Activated naive CD8-positive, alpha-beta T cell (primary cell): ENCODE results near the gene SLC4A3.
A peak's percentile ranks its signal among the peaks of the same experiment; 100 is the strongest.
"Not testable (repeated sequence)": the region's sequence is repeated elsewhere in the genome, so short reads cannot be mapped to it uniquely, and the experiment has no call there.

ENCODE experiments used
- H3K27ac Mint-ChIP-seq: one replicate; pipeline ENCODE4 v1.8.0; 2021; ENCODE audit warnings: mixed read lengths
- H3K27me3 Mint-ChIP-seq: one replicate; pipeline ENCODE4 v1.8.0; 2021; ENCODE audit warnings: mixed read lengths
- H3K36me3 Mint-ChIP-seq: one replicate; pipeline ENCODE4 v1.8.0; 2021; ENCODE audit warnings: mixed read lengths
- H3K4me1 Mint-ChIP-seq: one replicate; pipeline ENCODE4 v1.8.0; 2021; ENCODE audit warnings: low read depth, mixed read lengths
- H3K4me3 Mint-ChIP-seq: one replicate; pipeline ENCODE4 v1.8.0; 2021; ENCODE audit warnings: mild to moderate bottlenecking, mixed read lengths
- H3K9me3 Mint-ChIP-seq: one replicate; pipeline ENCODE4 v1.8.0; 2021; ENCODE audit warnings: low read depth, mixed read lengths

The SLC4A3 gene

DNA sequence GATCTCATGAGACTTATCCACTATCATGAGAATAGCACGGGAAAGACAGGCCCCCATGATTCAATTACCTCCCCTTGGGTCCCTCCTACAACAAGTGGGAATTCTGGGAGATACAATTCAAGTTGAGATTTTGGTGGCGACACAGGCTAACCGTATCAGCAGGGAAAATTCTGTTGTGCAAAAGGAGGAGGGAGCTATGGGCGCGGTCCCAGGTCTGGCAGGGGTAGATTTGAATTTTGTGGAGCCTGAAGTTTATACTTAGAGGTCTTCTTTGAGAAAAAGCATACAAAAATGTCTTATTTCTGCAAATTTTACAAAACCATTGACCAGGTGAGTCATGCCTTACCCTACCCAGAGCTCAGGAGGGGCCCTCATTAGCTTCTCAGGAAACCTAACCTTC is 36.6 kb downstream of the SLC4A3 start:
- H3K4me1 Mint-ChIP-seq = no peaks in the 10 kb centered on the region
- no peak overlapping the region for H3K27ac Mint-ChIP-seq
- H3K4me3 Mint-ChIP-seq = no peak overlapping the region
- no peaks in the 10 kb centered on the region for H3K36me3 Mint-ChIP-seq
- H3K27me3 Mint-ChIP-seq = peaks cover 9% of the 10 kb centered on the region
- peaks cover 5% of the 10 kb centered on the region for H3K9me3 Mint-ChIP-seq

DNA sequence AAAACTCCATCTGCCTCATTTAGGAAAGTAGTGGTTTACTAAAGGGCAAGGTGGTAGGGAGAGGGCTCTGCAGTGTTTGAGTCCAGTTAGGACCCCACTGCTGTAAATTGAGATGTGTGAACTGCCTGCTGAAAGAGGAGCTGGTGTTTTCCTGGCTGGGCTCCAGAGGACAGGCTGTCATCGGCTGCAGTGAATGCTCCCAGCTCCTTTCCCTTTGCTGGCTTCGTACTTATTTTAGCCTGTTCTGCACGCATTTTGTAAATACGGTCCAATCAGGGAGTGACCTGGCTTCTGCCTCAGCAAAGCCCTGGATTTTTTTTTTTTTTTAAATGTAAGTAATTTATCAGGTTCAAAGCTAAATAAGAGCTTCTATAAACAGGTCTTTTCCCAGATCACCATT is 37.5 kb downstream of the SLC4A3 start:
- H3K9me3 Mint-ChIP-seq = peaks cover 5% of the 10 kb centered on the region
- H3K27ac Mint-ChIP-seq = no peak overlapping the region
- H3K27me3 Mint-ChIP-seq = peaks cover 9% of the 10 kb centered on the region
- H3K4me1 Mint-ChIP-seq = no peaks in the 10 kb centered on the region
- no peak overlapping the region for H3K4me3 Mint-ChIP-seq
- H3K36me3 Mint-ChIP-seq = no peaks in the 10 kb centered on the region

- Mint-ChIP-seq H3K4me1 (no peaks in the 10 kb centered on the region), H3K36me3 (no peaks in the 10 kb centered on the region), H3K27me3 (peaks cover 9% of the 10 kb centered on the region), H3K4me3 (no peak overlapping the region), H3K9me3 (peaks cover 5% of the 10 kb centered on the region), H3K27ac (no peak overlapping the region)
These were observed 38.5 kb downstream of the SLC4A3 start for GRCh38 chr2:219665926-219666325.

DNA sequence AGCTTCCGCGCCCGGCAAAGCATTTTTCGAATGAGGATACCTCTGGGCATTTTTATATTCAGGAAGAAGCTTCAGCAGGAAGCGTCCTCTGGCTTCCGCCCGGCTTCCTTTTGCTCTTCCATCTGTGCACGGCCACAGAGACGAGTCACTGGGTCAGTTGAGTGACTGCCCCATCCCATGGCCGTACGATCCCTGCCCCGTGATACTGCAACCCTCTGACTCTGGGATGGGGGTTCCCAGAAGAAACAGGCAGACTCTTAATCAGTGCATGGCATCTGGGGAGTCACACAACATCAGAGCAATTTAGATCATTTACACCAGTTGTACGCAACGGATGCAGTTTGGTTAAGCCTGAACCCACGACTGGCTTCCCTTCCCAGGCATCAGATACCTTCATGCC is 40.9 kb downstream of the SLC4A3 start:
- Mint-ChIP-seq H3K36me3 (no peaks in the 10 kb centered on the region), H3K4me1 (no peaks in the 10 kb centered on the region), H3K4me3 (no peak overlapping the region), H3K27ac (no peak overlapping the region), H3K27me3 (peaks cover 5% of the 10 kb centered on the region), H3K9me3 (no peaks in the 10 kb centered on the region)

GRCh38 chr2:219670386-219670785 is 43.0 kb downstream of the SLC4A3 start:
- Mint-ChIP-seq H3K4me3 (no peak overlapping the region), H3K4me1 (no peaks in the 10 kb centered on the region), H3K27ac (no peak overlapping the region), H3K27me3 (peaks cover 4% of the 10 kb centered on the region), H3K36me3 (no peaks in the 10 kb centered on the region), H3K9me3 (no peaks in the 10 kb centered on the region)

DNA sequence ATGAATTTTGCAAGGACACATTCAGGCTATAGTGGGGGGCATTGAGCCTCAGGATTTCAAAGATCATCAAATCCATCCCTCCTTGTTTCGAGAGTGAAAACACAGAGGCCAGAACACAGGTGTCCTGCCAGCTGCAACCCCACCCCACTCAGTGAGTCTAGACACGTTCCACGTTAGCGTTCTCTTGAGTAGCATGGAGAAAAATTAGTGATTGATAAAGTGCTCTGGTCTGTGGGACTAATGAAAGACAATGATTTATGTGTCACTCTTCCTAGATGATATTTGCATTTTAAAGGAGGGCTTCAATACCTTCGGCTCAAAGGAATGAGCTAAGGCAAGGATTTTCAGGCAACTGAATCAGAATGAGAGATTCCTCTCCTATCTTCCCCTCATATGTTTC is 43.8 kb downstream of the SLC4A3 start:
- no peak overlapping the region for H3K27ac Mint-ChIP-seq
- H3K4me1 Mint-ChIP-seq = no peaks in the 10 kb centered on the region
- H3K27me3 Mint-ChIP-seq = peaks cover 4% of the 10 kb centered on the region

GRCh38 chr2:219672406-219672805 is 45.0 kb downstream of the SLC4A3 start:
- Mint-ChIP-seq H3K27me3 (peaks cover 8% of the 10 kb centered on the region), H3K4me1 (no peaks in the 10 kb centered on the region), H3K27ac (no peak overlapping the region), H3K36me3 (no peaks in the 10 kb centered on the region), H3K4me3 (no peak overlapping the region), H3K9me3 (no peaks in the 10 kb centered on the region)

More for the DNA sequence above, 43.8 kb downstream of the SLC4A3 start:
- no peaks in the 10 kb centered on the region for H3K36me3 Mint-ChIP-seq
- H3K9me3 Mint-ChIP-seq = no peaks in the 10 kb centered on the region
- no peak overlapping the region for H3K4me3 Mint-ChIP-seq

- H3K27ac Mint-ChIP-seq = no peak overlapping the region
- H3K4me3 Mint-ChIP-seq = no peak overlapping the region
- no peaks in the 10 kb centered on the region for H3K9me3 Mint-ChIP-seq
- no peaks in the 10 kb centered on the region for H3K4me1 Mint-ChIP-seq
- peaks cover 8% of the 10 kb centered on the region for H3K27me3 Mint-ChIP-seq
- H3K36me3 Mint-ChIP-seq = no peaks in the 10 kb centered on the region
These were observed 47.8 kb downstream of the SLC4A3 start for GRCh38 chr2:219675221-219675620.

DNA sequence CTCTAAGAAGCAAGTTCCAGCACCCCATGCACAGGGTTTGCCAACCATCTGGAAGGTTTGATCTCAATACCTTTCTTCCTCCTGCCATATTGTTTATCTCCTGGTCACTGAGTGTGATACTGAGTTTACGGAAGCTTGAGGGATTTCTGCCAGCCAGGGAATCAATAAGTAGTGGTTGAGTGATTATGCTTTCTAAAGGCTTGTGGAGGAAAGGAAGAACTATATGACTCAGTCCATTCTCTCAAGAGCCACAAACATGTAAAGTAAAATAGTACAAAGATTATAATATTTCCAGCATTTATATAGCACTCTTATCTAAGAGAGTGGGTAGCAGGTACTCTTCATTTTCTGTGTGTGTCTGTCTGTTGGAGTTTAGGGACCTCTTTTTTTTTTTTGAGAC is 49.2 kb downstream of the SLC4A3 start:
- H3K9me3 Mint-ChIP-seq = no peaks in the 10 kb centered on the region
- peaks cover 8% of the 10 kb centered on the region for H3K27me3 Mint-ChIP-seq
- no peaks in the 10 kb centered on the region for H3K36me3 Mint-ChIP-seq
- no peaks in the 10 kb centered on the region for H3K4me1 Mint-ChIP-seq
- no peak overlapping the region for H3K4me3 Mint-ChIP-seq
- no peak overlapping the region for H3K27ac Mint-ChIP-seq

DNA sequence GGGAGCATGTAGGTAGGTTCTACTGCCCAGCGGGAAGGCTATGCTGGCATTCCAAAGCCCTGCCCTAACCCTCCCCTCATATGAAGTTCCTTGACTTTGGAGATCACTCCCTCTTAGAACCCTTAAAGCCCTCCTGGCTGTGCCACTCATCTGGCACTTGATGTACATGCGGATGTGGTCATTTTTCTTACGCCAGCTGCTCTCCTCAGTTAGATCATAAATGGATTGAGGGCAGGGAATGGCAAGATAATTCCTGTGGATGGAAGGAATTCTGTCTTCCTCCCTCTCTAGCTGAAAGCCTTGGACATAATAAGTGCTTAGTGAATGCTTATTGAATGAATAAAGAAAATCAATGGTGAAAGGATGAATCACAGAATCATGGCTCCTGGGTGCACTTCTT is 51.6 kb downstream of the SLC4A3 start:
- Mint-ChIP-seq H3K4me1 (no peaks in the 10 kb centered on the region), H3K27me3 (peaks cover 4% of the 10 kb centered on the region), H3K36me3 (no peaks in the 10 kb centered on the region)

DNA sequence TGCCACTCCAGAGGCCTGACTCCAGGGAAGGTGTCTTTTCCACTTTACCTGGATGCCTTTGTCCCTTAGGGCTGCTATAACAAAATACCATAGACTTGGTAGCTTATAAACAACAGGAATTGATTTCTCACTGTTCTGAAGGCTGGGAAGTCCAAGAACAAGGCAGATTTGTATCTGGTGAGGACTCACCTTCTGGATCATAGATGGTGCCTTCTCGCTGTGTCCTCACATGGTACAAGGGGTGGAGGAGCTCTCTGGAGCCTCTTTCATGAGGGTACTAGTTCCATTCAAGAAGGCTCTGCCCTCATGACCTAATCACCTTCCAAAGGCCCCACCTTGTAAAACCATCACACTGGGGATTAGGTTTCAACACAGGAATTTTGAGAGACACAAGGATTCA is 52.1 kb downstream of the SLC4A3 start:
- Mint-ChIP-seq H3K9me3 (no peaks in the 10 kb centered on the region), H3K27me3 (peaks cover 4% of the 10 kb centered on the region), H3K4me1 (no peaks in the 10 kb centered on the region), H3K4me3 (no peak overlapping the region), H3K36me3 (no peaks in the 10 kb centered on the region), H3K27ac (no peak overlapping the region)

More for the DNA sequence above, 51.6 kb downstream of the SLC4A3 start:
- no peak overlapping the region for H3K4me3 Mint-ChIP-seq
- H3K27ac Mint-ChIP-seq = no peak overlapping the region
- no peaks in the 10 kb centered on the region for H3K9me3 Mint-ChIP-seq

GRCh38 chr2:219680958-219681693 is 53.7 kb downstream of the SLC4A3 start:
- Mint-ChIP-seq H3K9me3 (no peaks in the 10 kb centered on the region), H3K4me1 (peaks cover 6% of the 10 kb centered on the region), H3K36me3 (no peaks in the 10 kb centered on the region), H3K4me3 (no peak overlapping the region), H3K27ac (no peak overlapping the region), H3K27me3 (peaks cover 4% of the 10 kb centered on the region)

DNA sequence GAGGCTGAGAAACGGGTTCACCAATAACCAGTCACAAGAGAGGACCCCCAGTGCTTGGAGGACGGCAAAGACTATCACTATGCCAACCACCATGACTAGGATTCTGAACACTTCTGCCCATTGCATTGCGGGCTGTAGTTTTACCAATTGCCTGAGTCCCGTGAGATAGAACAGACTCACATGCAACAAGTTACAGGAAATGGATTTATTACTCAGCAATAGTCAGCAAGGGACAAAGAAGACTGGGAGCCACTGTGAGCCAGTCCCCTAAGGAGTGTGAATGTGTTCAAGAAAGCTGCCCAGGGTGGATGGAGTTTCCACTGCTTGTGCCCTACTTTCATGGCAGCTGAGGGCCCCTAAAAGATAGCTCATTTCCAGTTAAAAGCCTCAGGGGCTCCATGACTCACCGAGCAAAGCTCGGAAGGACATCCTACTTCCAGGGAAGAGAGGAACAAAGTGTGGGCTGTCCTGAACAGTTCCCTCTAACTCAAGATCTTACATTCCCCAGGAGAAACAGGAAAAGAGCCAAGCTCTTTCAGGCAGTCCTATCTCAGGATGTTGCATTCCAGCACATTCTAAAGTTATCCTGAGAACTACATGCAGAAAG is 54.4 kb downstream of the SLC4A3 start:
- H3K4me3 Mint-ChIP-seq = no peak overlapping the region
- no peaks in the 10 kb centered on the region for H3K36me3 Mint-ChIP-seq
- H3K27ac Mint-ChIP-seq = no peak overlapping the region
- H3K27me3 Mint-ChIP-seq = no peaks in the 10 kb centered on the region
- H3K9me3 Mint-ChIP-seq = no peaks in the 10 kb centered on the region
- H3K4me1 Mint-ChIP-seq = peaks cover 6% of the 10 kb centered on the region

DNA sequence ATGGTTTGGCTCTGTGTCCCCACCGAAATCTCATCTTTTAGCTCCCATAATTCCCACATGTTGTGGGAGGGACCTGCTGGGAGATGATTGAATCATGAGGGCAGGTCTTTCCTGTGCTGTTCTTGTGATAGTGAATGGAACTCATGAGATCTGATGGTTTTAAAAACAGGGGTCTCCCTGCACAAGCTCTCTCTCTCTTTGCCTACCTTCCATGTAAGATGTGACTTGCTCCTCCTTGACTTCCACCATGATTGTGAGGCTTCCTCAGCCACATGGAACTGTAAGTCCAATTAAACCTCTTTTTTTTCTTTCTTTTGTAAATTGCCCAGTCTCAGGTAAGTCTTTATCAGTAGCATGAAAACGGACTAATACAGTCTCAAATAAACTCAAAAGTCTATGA is 56.0 kb downstream of the SLC4A3 start:
- H3K27me3 Mint-ChIP-seq, H3K4me3 Mint-ChIP-seq, H3K27ac Mint-ChIP-seq, H3K36me3 Mint-ChIP-seq, H3K9me3 Mint-ChIP-seq, H3K4me1 Mint-ChIP-seq: not testable (repeated sequence)

DNA sequence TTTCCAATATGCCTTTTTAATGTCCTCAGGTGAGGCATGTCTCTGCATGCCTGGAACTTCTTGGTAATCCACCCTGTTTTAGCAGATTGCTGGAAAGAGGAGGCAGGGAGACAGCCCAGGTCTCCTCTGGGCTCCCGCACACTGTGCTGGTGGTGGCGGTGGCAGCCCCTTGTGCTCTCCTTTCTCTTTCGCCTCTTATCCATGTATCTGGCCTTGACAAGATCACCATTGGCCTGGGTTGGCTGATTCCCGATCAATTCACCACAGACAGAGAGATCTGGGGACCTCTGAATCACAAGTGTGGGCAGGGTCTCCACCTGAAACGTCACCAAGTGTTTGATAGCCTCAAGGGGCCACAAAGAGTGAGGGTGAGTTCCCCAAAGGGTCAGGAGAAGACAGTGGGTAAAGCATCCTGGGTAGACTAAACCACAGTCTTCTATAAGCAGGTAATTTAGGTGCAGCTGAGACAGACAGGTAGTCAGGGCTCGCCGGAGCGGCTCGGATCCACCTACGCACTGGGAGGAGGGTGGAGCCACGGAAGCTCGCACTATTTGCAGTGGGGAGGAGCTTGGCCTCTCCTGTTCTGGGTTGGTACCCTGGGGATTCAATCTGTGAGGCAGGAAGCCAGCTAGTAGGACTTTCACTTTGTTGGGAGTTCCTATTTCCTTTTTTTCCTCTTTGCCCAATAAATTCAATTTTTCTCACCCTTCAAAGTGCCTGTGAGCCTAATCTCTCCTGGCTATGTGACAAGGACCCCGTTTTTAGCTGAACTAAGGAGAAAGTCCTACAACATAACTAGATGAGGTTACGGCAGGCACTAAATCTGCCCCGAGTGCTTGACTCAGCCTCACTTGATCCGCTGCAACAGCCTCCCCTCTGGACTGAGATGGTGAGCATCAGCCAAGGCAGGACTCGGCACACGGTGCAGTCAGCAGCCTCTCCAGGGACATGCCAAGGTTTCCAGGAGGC is 57.6 kb downstream of the SLC4A3 start:
- peaks cover 6% of the 10 kb centered on the region for H3K4me1 Mint-ChIP-seq
- H3K4me3 Mint-ChIP-seq = peak overlapping the region; percentile 77
- no peaks in the 10 kb centered on the region for H3K36me3 Mint-ChIP-seq
- H3K9me3 Mint-ChIP-seq = no peaks in the 10 kb centered on the region
- H3K27me3 Mint-ChIP-seq = no peaks in the 10 kb centered on the region
- H3K27ac Mint-ChIP-seq = no peak overlapping the region
